Suprapubic skin (tissue), 3 donors: ENCODE measurements around the gene SEMA4A.

Experiments
- CTCF ChIP-seq, 2 donors: fragments of 200-600 bp in 1 of 2; fragments of 450-650 bp in 1 of 2; sonication (generic) in 1 of 2; IDR thresholded peaks; one replicate each; pipeline ENCODE4 v1.5.1; 2016 to 2019; ENCODE audit warnings: antibody characterized with exemption in 2 of 2, mild to moderate bottlenecking in 1 of 2, moderate library complexity in 1 of 2
- POLR2A ChIP-seq, 2 donors: fragments of 450-650 bp; IDR thresholded peaks; one replicate each; pipeline ENCODE4 v1.6.1; 2017; ENCODE audit warnings: antibody characterized with exemption in 2 of 2, mild to moderate bottlenecking in 2 of 2, moderate library complexity in 2 of 2

GRCh38 chr1:156152628-156153027 lies 757 bp upstream of the SEMA4A start:
- TF ChIP-seq POLR2A (IDR thresholded peaks at IDR 0.05): no peak
- no peak for TF ChIP-seq CTCF (IDR thresholded peaks at IDR 0.05)
